Measurements from ENCODE around the gene LIN37.

- TF ChIP-seq, protein P1, sequence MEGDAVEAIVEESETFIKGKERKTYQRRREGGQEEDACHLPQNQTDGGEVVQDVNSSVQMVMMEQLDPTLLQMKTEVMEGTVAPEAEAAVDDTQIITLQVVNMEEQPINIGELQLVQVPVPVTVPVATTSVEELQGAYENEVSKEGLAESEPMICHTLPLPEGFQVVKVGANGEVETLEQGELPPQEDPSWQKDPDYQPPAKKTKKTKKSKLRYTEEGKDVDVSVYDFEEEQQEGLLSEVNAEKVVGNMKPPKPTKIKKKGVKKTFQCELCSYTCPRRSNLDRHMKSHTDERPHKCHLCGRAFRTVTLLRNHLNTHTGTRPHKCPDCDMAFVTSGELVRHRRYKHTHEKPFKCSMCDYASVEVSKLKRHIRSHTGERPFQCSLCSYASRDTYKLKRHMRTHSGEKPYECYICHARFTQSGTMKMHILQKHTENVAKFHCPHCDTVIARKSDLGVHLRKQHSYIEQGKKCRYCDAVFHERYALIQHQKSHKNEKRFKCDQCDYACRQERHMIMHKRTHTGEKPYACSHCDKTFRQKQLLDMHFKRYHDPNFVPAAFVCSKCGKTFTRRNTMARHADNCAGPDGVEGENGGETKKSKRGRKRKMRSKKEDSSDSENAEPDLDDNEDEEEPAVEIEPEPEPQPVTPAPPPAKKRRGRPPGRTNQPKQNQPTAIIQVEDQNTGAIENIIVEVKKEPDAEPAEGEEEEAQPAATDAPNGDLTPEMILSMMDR (optimal IDR thresholded peaks at IDR 0.05 in 1 of 3, IDR thresholded peaks at IDR 0.05 in 1 of 3, conservative IDR thresholded peaks at IDR 0.05 in 1 of 3; ENCODE audit: extremely low read depth in 1 of 3, insufficient read depth in 2 of 3, low read length in 3 of 3) = no peak
- TF ChIP-seq EZH2 (IDR thresholded peaks at IDR 0.05; ENCODE audit: low read length) = no peak
Measured at GRCh38 chr19:35721374-35721773, 27.0 kb upstream of the LIN37 start.
